Prostate gland (tissue), 2 donors: ENCODE results near the gene PSORS1C1.

Source experiments
- CTCF ChIP-seq, 4 experiments: fragments of 200-600 bp in 2 of 4; fragments of 450-650 bp in 2 of 4; sonication (generic) in 2 of 4; IDR thresholded peaks; 1 replicate in 3 of 4; 2 replicates in 1 of 4; pipeline ENCODE4 v1.5.1; 2016 to 2019; ENCODE audit warnings: antibody characterized with exemption in 4 of 4, mild to moderate bottlenecking in 2 of 4, moderate library complexity in 2 of 4
- POLR2A ChIP-seq: fragments of 450-650 bp; IDR thresholded peaks from one replicate; pipeline ENCODE4 v1.6.1; 2016; ENCODE audit warnings: antibody characterized with exemption, mild to moderate bottlenecking

DNA sequence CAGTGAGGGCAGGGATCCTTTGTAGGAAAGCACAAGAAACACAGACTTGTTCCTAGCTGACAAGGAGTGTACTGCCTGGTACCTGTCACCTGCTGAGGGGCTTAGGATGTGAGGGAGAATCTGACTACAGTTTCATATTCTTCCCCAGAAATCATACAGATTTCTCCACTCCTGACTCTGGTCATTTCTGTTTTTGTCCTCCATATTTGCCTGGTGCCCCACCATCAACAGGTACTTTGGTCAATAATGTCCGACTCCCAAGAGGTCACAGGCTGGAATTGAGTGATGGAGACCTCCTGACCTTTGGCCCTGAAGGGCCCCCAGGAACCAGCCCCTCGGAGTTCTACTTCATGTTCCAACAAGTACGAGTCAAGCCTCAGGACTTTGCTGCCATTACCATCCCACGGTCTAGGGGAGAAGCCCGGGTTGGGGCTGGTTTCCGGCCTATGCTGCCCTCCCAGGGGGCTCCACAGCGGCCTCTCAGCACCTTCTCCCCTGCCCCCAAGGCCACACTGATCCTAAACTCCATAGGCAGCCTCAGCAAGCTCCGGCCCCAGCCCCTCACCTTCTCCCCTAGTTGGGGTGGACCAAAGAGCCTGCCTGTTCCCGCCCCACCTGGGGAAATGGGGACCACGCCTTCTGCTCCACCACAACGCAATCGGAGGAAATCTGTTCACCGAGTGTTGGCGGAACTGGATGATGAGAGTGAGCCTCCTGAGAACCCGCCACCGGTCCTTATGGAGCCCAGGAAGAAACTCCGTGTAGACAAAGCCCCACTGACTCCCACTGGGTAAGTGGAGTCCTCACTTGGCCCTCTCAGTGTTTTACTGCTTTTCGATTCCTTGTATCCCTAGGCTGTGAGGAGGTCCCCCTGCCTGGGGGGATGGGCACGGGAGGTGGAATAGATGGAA lies 46.9 kb downstream of the PSORS1C1 start:
- TF ChIP-seq CTCF (IDR thresholded peaks at IDR 0.05) (no peak), POLR2A (no peak)
